ENCODE data around the gene SOX8. TPM values are rescaled to one million over a fixed set of nuclear protein-coding genes. Genes with fewer than 3 reads are reported as not detected.

Gene SOX8
- total and polyA plus RNA-seq, 4 donors = 0.33 to 4.0 (median 0.39) TPM

DNA sequence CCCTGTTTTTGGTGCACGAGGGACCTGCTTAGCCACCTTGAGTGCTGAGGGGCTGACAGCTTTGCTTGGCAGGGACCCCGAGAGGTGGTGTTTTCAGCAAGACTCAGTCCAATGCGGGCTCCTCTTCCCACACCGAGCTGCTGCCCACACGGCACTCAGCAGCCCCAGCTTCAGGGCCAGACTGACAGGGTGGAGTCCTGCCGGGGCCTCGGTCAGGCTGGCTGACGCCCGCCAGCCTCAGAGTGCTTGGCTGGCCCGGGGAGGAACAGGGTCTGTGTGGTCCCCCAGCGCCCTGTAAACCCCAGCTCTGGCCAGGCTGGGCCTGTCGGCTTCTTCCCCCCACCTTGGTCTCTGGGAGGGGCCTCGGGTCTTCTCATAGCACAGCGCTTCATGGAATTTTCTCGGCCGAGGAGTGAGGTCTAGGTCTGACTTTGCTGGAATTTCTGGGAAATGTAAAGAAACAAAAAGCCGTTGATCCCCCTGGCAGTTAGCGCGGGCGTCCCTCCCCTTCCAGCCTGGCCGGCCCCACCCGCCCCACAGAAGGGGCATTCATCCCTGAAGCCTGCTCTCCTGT, 2.6 kb downstream of the SOX8 start:
- H3K4me1 ChIP-seq (ENCODE audit: control insufficient read depth in 5 of 5, insufficient read depth in 5 of 5, low read length in 5 of 5) = peaks cover 0 to 21% (median 3%) of the 10 kb centered on the region in 5 donors
- no peaks in the 10 kb centered on the region for H3K9me3 ChIP-seq (ENCODE audit: control insufficient read depth in 4 of 4, insufficient read depth in 3 of 4, low read length in 3 of 4)
- DNase-seq (no peak), ATAC-seq (ENCODE audit: insufficient read depth, low FRiP score) (no peak)
- H3K9ac ChIP-seq (ENCODE audit: insufficient read depth in 1 of 2, low read length in 2 of 2) = no peak overlapping the region
- TF ChIP-seq, protein P1, sequence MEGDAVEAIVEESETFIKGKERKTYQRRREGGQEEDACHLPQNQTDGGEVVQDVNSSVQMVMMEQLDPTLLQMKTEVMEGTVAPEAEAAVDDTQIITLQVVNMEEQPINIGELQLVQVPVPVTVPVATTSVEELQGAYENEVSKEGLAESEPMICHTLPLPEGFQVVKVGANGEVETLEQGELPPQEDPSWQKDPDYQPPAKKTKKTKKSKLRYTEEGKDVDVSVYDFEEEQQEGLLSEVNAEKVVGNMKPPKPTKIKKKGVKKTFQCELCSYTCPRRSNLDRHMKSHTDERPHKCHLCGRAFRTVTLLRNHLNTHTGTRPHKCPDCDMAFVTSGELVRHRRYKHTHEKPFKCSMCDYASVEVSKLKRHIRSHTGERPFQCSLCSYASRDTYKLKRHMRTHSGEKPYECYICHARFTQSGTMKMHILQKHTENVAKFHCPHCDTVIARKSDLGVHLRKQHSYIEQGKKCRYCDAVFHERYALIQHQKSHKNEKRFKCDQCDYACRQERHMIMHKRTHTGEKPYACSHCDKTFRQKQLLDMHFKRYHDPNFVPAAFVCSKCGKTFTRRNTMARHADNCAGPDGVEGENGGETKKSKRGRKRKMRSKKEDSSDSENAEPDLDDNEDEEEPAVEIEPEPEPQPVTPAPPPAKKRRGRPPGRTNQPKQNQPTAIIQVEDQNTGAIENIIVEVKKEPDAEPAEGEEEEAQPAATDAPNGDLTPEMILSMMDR (IDR thresholded peaks at IDR 0.05; ENCODE audit: control extremely low read depth, extremely low read depth) = no peak
- no peak overlapping the region for H3K27ac ChIP-seq (ENCODE audit: low read depth in 1 of 2, low read length in 1 of 2)
- H3K4me3 ChIP-seq = no peak overlapping the region
- WGBS, 2 donors = 81 to 89% methylated on average over 22 of the region's 22 CpGs
- H3K27me3 ChIP-seq (ENCODE audit: control insufficient read depth in 3 of 3, insufficient read depth in 3 of 3, low read length in 2 of 3) = peaks cover 0 to 8% (median 5%) of the 10 kb centered on the region in 3 donors
- no peaks in the 10 kb centered on the region for H3K36me3 ChIP-seq (ENCODE audit: control insufficient read depth in 4 of 4, insufficient read depth in 4 of 4, low read length in 4 of 4)

GRCh38 chr16:984736-985636, 3.4 kb downstream of the SOX8 start:
- H3K4me1 ChIP-seq (ENCODE audit: control insufficient read depth in 5 of 5, insufficient read depth in 5 of 5, low read length in 5 of 5) = peaks cover 0 to 17% (median 3%) of the 10 kb centered on the region in 5 donors
- H3K4me3 ChIP-seq = no peak overlapping the region
- H3K9ac ChIP-seq (ENCODE audit: insufficient read depth in 1 of 2, low read length in 2 of 2) = no peak overlapping the region
- 95 to 96% methylated on average over 78 of the region's 78 CpGs for WGBS, 2 donors
- H3K27ac ChIP-seq (ENCODE audit: low read depth in 1 of 2, low read length in 1 of 2) = no peak overlapping the region
- no peak for ATAC-seq (ENCODE audit: insufficient read depth, low FRiP score)
- no peak for DNase-seq
- peaks cover 0 to 5% (median 5%) of the 10 kb centered on the region in 3 donors for H3K27me3 ChIP-seq (ENCODE audit: control insufficient read depth in 3 of 3, insufficient read depth in 3 of 3, low read length in 2 of 3)
- TF ChIP-seq, protein P1 (IDR thresholded peaks at IDR 0.05; ENCODE audit: control extremely low read depth, extremely low read depth) = no peak
- H3K9me3 ChIP-seq (ENCODE audit: control insufficient read depth in 4 of 4, insufficient read depth in 3 of 4, low read length in 3 of 4) = no peaks in the 10 kb centered on the region
- H3K36me3 ChIP-seq (ENCODE audit: control insufficient read depth in 4 of 4, insufficient read depth in 4 of 4, low read length in 4 of 4) = no peaks in the 10 kb centered on the region

DNA sequence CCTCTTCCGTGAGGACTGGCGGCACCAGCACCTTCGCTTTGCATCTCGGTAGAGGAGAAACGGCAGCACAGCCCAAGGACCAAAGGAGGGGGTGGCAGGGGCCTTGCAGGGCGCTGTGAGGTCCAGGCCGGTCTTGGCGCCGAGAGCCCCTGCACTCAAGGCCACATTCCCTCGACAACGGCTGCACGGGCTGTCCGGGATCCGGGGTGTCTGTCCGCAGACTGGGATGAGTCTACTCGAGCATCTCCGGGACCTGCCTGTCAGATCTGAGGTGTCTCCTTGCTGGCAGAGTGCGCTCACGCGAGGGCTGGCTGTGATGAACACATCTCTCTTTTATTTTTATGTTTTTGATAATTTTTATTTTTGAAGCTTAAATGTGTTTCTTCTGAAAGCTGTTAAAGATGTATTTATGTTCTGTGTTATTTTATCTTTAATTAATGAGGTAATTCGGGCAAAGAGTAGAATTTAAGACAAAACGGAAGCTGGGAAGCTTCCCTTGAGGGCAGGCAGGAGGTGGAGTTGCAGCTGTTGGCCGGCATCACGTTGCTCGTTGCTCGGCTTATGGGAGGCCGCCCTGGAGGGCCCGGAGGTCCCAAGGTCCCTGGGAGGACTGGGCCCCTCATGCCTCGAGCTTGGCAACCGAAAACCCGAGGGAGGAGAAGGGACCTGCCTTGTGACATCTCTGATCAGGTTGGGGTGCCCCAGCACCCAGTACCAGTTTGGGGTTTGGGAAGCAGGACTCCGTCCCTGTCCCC, 4.3 kb downstream of the SOX8 start:
- Histone ChIP-seq H3K9ac (ENCODE audit: insufficient read depth in 1 of 2, low read length in 2 of 2) (no peak overlapping the region), H3K9me3 (ENCODE audit: control insufficient read depth in 4 of 4, insufficient read depth in 3 of 4, low read length in 3 of 4) (no peaks in the 10 kb centered on the region), H3K27ac (ENCODE audit: low read depth in 1 of 2, low read length in 1 of 2) (no peak overlapping the region), H3K4me3 (no peak overlapping the region), H3K4me1 (ENCODE audit: control insufficient read depth in 5 of 5, insufficient read depth in 5 of 5, low read length in 5 of 5) (peaks cover 0 to 17% (median 0%) of the 10 kb centered on the region in 5 donors), H3K27me3 (ENCODE audit: control insufficient read depth in 3 of 3, insufficient read depth in 3 of 3, low read length in 2 of 3) (peaks cover 0 to 5% (median 5%) of the 10 kb centered on the region in 3 donors), H3K36me3 (ENCODE audit: control insufficient read depth in 4 of 4, insufficient read depth in 4 of 4, low read length in 4 of 4) (no peaks in the 10 kb centered on the region)
- 88 to 89% methylated on average over 32 of the region's 32 CpGs for WGBS, 2 donors
- ATAC-seq (ENCODE audit: insufficient read depth, low FRiP score) (no peak), DNase-seq (no peak)
- TF ChIP-seq, protein P1 (IDR thresholded peaks at IDR 0.05; ENCODE audit: control extremely low read depth, extremely low read depth) = no peak
